ENCODE data around the gene ITPR3.

DNA sequence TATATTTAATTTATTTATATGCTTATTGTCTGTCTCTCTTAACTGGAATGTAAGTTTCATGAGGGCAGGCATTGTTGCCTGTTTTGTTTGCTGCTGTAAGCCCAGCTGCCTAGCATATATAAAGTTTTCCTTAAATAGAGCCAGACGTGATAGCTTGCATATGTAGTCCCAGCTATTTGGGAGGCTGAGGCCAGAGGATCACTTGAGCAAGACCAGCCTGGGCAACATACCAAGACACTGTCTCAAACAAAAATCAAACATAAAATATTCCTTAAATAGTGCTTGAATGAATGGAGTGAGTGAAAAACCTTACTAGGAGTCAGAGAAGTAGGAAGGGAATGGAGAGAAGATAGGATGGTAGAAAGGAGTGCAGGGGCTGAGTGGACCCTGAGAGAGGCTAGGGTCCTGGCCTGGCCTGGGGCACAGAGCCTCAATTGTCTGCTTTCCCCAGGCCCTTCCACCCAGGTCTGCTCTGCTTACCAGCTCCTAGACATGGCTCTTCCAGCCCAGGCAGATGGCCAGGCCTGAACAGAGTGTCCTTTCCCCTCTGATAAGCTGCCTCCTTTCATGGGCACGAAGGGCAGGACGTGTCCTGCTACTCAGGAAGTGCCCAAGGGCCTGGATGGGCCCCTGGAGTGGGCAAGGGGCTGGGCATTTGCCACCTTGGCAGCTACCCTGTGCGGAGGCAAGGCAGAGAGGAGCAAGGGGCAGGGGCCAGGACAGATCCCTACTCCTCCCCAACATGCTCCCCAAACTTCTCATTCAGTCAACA, 23.4 kb upstream of the ITPR3 start:
- TF ChIP-seq, protein P1, sequence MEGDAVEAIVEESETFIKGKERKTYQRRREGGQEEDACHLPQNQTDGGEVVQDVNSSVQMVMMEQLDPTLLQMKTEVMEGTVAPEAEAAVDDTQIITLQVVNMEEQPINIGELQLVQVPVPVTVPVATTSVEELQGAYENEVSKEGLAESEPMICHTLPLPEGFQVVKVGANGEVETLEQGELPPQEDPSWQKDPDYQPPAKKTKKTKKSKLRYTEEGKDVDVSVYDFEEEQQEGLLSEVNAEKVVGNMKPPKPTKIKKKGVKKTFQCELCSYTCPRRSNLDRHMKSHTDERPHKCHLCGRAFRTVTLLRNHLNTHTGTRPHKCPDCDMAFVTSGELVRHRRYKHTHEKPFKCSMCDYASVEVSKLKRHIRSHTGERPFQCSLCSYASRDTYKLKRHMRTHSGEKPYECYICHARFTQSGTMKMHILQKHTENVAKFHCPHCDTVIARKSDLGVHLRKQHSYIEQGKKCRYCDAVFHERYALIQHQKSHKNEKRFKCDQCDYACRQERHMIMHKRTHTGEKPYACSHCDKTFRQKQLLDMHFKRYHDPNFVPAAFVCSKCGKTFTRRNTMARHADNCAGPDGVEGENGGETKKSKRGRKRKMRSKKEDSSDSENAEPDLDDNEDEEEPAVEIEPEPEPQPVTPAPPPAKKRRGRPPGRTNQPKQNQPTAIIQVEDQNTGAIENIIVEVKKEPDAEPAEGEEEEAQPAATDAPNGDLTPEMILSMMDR (conservative IDR thresholded peaks at IDR 0.05; ENCODE audit: low read length), result no peak
- no peak for TF ChIP-seq EZH2phosphoT487 (IDR thresholded peaks at IDR 0.05; ENCODE audit: borderline replicate concordance)
